ENCODE results near the gene ROR2.

Gene ROR2

GRCh38 chr9:91567642-91568274 is 382.3 kb downstream of the ROR2 start:
- TF ChIP-seq, protein P1, sequence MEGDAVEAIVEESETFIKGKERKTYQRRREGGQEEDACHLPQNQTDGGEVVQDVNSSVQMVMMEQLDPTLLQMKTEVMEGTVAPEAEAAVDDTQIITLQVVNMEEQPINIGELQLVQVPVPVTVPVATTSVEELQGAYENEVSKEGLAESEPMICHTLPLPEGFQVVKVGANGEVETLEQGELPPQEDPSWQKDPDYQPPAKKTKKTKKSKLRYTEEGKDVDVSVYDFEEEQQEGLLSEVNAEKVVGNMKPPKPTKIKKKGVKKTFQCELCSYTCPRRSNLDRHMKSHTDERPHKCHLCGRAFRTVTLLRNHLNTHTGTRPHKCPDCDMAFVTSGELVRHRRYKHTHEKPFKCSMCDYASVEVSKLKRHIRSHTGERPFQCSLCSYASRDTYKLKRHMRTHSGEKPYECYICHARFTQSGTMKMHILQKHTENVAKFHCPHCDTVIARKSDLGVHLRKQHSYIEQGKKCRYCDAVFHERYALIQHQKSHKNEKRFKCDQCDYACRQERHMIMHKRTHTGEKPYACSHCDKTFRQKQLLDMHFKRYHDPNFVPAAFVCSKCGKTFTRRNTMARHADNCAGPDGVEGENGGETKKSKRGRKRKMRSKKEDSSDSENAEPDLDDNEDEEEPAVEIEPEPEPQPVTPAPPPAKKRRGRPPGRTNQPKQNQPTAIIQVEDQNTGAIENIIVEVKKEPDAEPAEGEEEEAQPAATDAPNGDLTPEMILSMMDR (conservative IDR thresholded peaks at IDR 0.05; ENCODE audit: low read length): no peak
- TF ChIP-seq EZH2phosphoT487 (IDR thresholded peaks at IDR 0.05; ENCODE audit: borderline replicate concordance): no peak
- Histone ChIP-seq H3K27me3 (ENCODE audit: insufficient read depth, low read length, poor library complexity, severe bottlenecking) (no peaks in the 10 kb centered on the region), H4K20me1 (ENCODE audit: insufficient read depth, low read length, poor library complexity, severe bottlenecking) (no peaks in the 10 kb centered on the region), H2AFZ (ENCODE audit: low read length) (no peak overlapping the region), H3K9me2 (replicated peaks; ENCODE audit: low read depth, low read length) (no peaks in the 10 kb centered on the region), H3K9ac (ENCODE audit: low read depth, low read length, poor library complexity, severe bottlenecking) (no peak overlapping the region), H3F3A (ENCODE audit: low read depth) (no peaks in the 10 kb centered on the region), H3K9me3 (ENCODE audit: insufficient read depth, low read depth, low read length) (no peaks in the 10 kb centered on the region), H3K4me2 (ENCODE audit: low read depth, low read length, poor library complexity, severe bottlenecking) (no peak overlapping the region), H3K4me3 (ENCODE audit: low read length, poor library complexity, severe bottlenecking) (no peak overlapping the region), H3K36me3 (ENCODE audit: insufficient read depth, low read length) (no peaks in the 10 kb centered on the region), H3K4me1 (ENCODE audit: insufficient read depth, low read length, poor library complexity, severe bottlenecking) (no peaks in the 10 kb centered on the region), H3K79me2 (ENCODE audit: insufficient read depth, low read length) (no peaks in the 10 kb centered on the region)

GRCh38 chr9:91564081-91564670 is 385.9 kb downstream of the ROR2 start:
- no peaks in the 10 kb centered on the region for H3F3A ChIP-seq (ENCODE audit: low read depth)
- no peak overlapping the region for H3K4me2 ChIP-seq (ENCODE audit: low read depth, low read length, poor library complexity, severe bottlenecking)
- H3K9me3 ChIP-seq (ENCODE audit: insufficient read depth, low read depth, low read length): no peaks in the 10 kb centered on the region
- no peak overlapping the region for H3K9ac ChIP-seq (ENCODE audit: low read depth, low read length, poor library complexity, severe bottlenecking)
- no peaks in the 10 kb centered on the region for H3K27me3 ChIP-seq (ENCODE audit: insufficient read depth, low read length, poor library complexity, severe bottlenecking)
- H3K79me2 ChIP-seq (ENCODE audit: insufficient read depth, low read length): no peaks in the 10 kb centered on the region
- H3K36me3 ChIP-seq (ENCODE audit: insufficient read depth, low read length): no peaks in the 10 kb centered on the region
- H3K4me3 ChIP-seq (ENCODE audit: low read length, poor library complexity, severe bottlenecking): no peak overlapping the region
- TF ChIP-seq EZH2phosphoT487 (IDR thresholded peaks at IDR 0.05; ENCODE audit: borderline replicate concordance): no peak
- TF ChIP-seq, protein P1 (conservative IDR thresholded peaks at IDR 0.05; ENCODE audit: low read length): no peak
- no peaks in the 10 kb centered on the region for H3K9me2 ChIP-seq (replicated peaks; ENCODE audit: low read depth, low read length)
- no peaks in the 10 kb centered on the region for H3K4me1 ChIP-seq (ENCODE audit: insufficient read depth, low read length, poor library complexity, severe bottlenecking)
- no peaks in the 10 kb centered on the region for H4K20me1 ChIP-seq (ENCODE audit: insufficient read depth, low read length, poor library complexity, severe bottlenecking)
- no peak overlapping the region for H2AFZ ChIP-seq (ENCODE audit: low read length)

- Histone ChIP-seq H3K4me2 (ENCODE audit: low read depth, low read length, poor library complexity, severe bottlenecking) (no peak overlapping the region), H3K4me3 (ENCODE audit: low read length, poor library complexity, severe bottlenecking) (no peak overlapping the region), H3K9me3 (ENCODE audit: insufficient read depth, low read depth, low read length) (no peaks in the 10 kb centered on the region), H3K27me3 (ENCODE audit: insufficient read depth, low read length, poor library complexity, severe bottlenecking) (no peaks in the 10 kb centered on the region), H3K9ac (ENCODE audit: low read depth, low read length, poor library complexity, severe bottlenecking) (no peak overlapping the region), H2AFZ (ENCODE audit: low read length) (no peak overlapping the region), H3F3A (ENCODE audit: low read depth) (no peaks in the 10 kb centered on the region), H3K79me2 (ENCODE audit: insufficient read depth, low read length) (no peaks in the 10 kb centered on the region), H3K36me3 (ENCODE audit: insufficient read depth, low read length) (no peaks in the 10 kb centered on the region), H3K9me2 (replicated peaks; ENCODE audit: low read depth, low read length) (no peaks in the 10 kb centered on the region), H4K20me1 (ENCODE audit: insufficient read depth, low read length, poor library complexity, severe bottlenecking) (no peaks in the 10 kb centered on the region), H3K4me1 (ENCODE audit: insufficient read depth, low read length, poor library complexity, severe bottlenecking) (no peaks in the 10 kb centered on the region)
- no peak for TF ChIP-seq EZH2phosphoT487 (IDR thresholded peaks at IDR 0.05; ENCODE audit: borderline replicate concordance)
- TF ChIP-seq, protein P1 (conservative IDR thresholded peaks at IDR 0.05; ENCODE audit: low read length): no peak
Measured at GRCh38 chr9:91562416-91562815, 387.6 kb downstream of the ROR2 start.
